GM21717 (cell line): ENCODE data around the gene MAPKAPK2.

ENCODE experiments used
- ATAC-seq: cut with Tn5 transposase; IDR thresholded peaks from one replicate; pipeline ENCODE4 v1.9.1; 2021; ENCODE audit warnings: mild to moderate bottlenecking, moderate library complexity; ENCODE audit not compliant: unreplicated experiment

MAPKAPK2 gene

GRCh38 chr1:206682111-206682510, 2.6 kb upstream of the MAPKAPK2 start:
- ATAC-seq: no peak

DNA sequence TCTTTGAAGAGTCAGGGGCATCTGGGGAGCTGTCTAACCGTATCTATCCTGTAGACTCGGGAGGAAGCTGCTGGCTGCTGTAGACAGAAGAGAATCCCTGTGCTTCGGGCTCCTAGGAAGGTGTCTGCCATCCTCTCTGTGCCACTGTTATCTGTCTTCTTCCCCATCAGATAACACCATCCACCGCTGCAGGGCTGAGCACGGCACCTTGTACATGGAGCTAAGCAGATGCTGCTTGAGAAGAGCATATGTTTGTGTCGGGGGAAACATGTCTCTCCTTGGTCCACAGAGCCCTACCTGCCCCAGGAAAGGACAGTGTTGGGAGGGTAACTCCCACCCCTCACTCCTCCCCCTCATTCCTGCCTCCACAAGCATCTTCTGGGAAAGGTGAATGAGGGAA, 1.4 kb upstream of the MAPKAPK2 start:
- ATAC-seq: no peak

GRCh38 chr1:206684003-206684402, 702 bp upstream of the MAPKAPK2 start:
- ATAC-seq: no peak

- no peak for ATAC-seq
Measured at GRCh38 chr1:206685334-206685768, 646 bp downstream of the MAPKAPK2 start.

- no peak for ATAC-seq
Measured at GRCh38 chr1:206685769-206686477, 1.2 kb downstream of the MAPKAPK2 start.

GRCh38 chr1:206686478-206687249, 2.0 kb downstream of the MAPKAPK2 start:
- ATAC-seq: no peak

DNA sequence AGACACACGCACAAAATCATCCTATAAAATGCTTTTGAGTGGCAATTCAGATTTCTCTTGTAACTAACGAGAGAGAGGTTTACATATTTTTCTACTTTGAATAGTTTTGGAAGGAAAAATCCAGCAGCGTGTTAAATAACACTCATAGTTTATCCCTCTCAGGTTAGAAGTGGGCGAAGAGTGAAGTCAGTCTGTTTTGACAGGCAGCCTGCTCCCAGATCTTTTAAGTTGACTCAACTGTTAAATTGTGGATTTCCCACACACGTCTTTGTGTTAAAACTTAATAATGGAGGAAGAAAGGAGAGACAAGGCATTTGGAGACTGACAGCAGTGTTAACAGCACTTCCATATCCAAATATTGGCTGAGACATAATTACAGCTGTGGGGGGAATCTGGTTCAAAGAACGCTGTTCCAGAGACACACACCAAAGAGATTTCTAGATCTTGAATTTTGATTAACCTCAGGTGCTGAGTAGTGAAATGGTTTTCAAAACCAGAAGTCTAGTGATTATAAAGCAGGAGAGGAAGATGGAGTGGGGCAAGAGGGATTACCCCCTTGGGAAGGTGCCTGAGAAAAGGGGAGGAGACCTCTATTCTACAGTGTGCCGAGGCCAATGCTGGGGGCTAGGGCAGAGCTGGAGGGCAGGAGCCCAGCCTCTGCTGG, 2.7 kb downstream of the MAPKAPK2 start:
- ATAC-seq: no peak

DNA sequence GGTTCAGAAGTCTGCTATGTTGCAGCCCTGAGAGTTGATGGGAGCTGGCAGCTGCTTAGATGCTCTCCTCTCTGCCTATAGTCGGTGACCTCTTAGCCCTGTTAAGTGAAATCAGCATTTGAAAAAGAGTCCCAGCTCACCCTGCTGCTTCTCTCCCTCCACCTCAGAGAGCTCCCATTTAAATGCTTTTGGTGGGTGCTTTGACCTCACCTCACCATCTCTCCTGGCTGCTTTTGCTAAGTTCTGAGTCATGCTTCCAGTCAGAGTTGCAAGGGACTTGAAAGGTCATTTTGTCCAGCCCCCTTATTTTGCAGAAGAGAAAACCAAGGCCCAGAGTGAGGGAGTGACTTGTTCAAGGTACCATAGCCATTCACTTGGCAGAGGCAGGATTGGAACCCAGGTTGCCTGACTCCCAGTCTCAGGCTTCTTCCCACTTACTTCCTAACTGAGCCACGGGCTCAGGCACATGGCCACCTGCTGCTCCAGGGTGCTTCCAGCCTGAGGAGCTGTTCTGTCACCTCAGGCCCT, 3.3 kb downstream of the MAPKAPK2 start:
- no peak for ATAC-seq

DNA sequence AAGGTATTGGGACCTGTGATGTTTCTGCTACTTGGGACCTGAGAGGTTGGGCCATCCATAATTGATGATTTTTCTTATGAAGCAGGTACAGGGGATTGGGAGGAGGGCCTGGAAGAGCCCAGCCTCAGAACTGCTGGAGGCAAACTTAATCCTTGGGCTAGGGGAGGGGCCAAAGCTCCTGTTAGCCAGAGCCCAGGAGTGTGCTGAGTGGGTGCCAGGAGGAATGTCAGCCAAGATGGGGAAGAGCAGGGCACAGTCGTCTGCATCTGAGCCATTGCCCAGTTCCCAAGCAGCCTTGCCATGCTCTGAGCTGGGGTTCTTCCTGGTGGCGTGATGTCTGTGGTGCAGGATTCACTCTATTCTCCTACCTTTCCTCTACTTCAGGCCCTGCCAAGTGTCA, 5.8 kb downstream of the MAPKAPK2 start:
- no peak for ATAC-seq

GRCh38 chr1:206691604-206692003, 6.9 kb downstream of the MAPKAPK2 start:
- no peak for ATAC-seq

DNA sequence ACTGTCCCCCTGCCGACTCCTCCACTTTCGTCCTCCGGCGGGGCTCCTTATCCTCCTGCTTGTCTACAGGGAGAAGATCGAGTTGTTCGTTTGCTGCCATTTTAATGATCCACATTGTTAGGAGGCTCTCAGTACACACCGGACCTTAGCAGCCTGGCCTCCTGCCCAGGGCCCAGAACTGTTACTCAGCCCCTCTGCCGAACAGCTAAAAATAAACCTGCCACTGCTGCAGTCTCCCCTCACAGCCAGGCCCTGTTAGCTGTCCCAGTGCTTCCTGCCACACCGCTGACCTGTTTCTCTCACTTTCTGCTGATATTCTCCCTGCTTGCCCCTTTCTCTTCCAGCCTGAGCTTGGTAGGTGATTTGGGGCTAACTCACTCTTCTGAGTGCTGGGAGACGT, 8.3 kb downstream of the MAPKAPK2 start:
- ATAC-seq: no peak

GRCh38 chr1:206693592-206693991, 8.9 kb downstream of the MAPKAPK2 start:
- no peak for ATAC-seq

DNA sequence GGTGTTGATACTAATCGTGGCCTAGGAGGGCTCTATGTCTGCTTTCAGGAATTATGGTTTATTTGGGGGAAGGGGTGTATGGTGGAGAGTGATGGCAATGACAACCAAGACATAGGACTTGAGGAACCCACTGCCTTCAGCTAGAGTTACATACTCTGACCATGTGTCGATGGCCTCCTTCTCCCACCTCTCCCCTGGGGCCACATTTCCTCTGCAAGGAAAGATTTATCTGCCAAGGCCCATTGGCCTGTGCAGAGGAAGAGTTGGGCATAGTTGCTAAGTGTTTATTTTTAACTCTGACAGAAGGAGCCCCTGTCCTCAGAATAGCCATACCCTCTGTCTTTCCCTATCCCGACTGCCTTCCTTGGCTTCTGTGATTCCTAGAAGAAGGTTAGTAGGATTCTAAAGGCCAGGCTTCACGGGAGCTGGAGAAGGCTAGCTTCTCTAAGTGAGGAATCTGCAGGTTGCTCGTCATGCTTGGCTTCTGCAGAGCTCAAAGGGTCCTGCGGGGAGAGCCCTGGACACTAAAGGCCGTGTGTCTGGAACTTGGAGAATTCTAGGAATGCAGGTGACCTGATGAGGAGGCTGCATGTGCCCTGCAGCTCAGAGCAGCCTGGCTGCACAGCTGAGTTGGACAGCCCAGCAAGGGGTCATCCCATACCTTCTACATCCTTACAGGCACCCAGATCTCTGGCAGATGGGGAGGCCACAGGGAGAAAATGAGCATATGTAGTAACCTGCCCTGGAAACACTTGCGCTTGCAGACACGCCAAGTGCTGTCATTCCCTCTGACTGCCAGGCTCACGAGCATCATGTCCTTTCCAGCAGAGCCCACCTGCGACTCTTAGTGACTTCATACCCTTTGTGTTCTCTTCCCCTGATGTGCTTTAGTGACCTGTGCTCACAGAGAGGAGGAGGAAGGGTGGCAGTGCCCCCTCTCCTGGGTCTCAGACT, 9.7 kb downstream of the MAPKAPK2 start:
- ATAC-seq: no peak

GRCh38 chr1:206695733-206696132, 11.0 kb downstream of the MAPKAPK2 start:
- no peak for ATAC-seq

- ATAC-seq: no peak
Measured at GRCh38 chr1:206696812-206697585, 12.3 kb downstream of the MAPKAPK2 start.

DNA sequence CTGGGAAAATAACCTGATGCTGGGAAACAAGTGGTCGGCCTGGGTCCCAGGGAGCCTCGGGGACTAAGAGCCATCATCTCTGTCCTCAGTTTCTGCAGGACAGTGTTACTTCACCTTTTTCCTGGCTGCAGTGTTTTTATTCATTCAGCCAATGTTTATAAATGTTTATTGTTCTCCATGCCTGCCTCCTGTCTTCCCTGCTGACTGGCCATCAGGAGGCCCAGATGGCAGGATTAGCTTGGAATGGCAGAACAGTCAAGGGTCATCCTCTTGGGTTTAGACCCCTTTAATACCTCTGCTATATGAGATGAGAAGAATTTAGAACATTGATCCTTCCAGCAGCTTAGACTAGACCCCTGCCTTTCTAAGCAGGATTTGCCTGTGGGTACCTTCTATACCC, 13.3 kb downstream of the MAPKAPK2 start:
- no peak for ATAC-seq

- ATAC-seq: no peak
Measured at GRCh38 chr1:206699000-206699586, 14.4 kb downstream of the MAPKAPK2 start.

GRCh38 chr1:206699626-206700025, 14.9 kb downstream of the MAPKAPK2 start:
- no peak for ATAC-seq

DNA sequence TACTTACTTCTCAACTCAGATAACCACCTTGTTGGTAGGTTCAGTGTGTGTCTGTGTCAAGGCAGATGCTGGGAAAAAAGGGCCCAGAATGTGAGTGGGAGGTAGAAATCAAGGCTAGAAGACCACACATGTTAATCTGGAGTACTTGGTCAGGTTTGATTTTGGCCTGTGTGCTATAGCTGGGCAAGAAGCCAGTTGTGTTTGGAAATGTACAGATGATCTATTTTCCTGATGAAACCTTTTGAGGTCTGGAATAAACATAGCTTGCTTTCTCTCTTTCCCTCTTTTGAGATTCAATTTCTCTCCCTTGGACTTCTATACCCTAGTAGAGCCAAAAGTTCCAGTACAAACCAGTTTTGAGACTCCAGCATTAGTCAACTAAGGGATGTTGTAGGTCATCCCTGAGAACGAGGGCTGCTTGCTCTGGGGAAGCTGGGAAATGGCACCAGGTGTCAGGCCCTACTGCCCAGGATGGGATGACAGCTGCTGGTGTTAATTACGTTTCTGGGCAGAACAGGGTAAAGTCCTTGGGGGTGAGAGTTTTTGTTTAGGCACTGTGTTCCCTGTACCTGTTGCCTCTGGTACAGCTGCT, 15.8 kb downstream of the MAPKAPK2 start:
- ATAC-seq: no peak
